GM13976 (cell line): Measurements from ENCODE around the gene ZNF366.

ENCODE experiments used
- DNase-seq: peaks from one replicate; pipeline ENCODE4 v3.0.0; 2012; ENCODE audit warnings: low spot score
- CTCF ChIP-seq: IDR thresholded peaks from 2 replicates; pipeline ENCODE4 v1.5.1; 2012; ENCODE audit warnings: borderline replicate concordance, mild to moderate bottlenecking; ENCODE audit not compliant: insufficient read depth; ENCODE audit errors: extremely low read depth, missing control alignments, control extremely low read depth
- in situ Hi-C: fragments of 300-500 bp; cut with MboI; formaldehyde crosslinking; loops from one replicate; pipeline ENCODE4 v1.12.0; 2022; ENCODE audit warnings: low sequenced_read_pairs, mixed read lengths, inconsistent platforms; ENCODE audit not compliant: unreplicated experiment

Gene ZNF366

GRCh38 chr5:72459089-72459661 is 48.0 kb downstream of the ZNF366 start:
- in situ Hi-C loops = no loop called here
- TF ChIP-seq CTCF = no peak
- DNase-seq = peak; percentile 43

GRCh38 chr5:72458407-72458806 is 48.8 kb downstream of the ZNF366 start:
- TF ChIP-seq CTCF = no peak
- no peak for DNase-seq
- in situ Hi-C loops = no loop called here

- TF ChIP-seq CTCF = no peak
- no peak for DNase-seq
- in situ Hi-C loops = no loop called here
Measured at GRCh38 chr5:72457491-72457890, 49.7 kb downstream of the ZNF366 start.

- DNase-seq = no peak
- in situ Hi-C loops = no loop called here
- TF ChIP-seq CTCF = no peak
Measured at GRCh38 chr5:72456391-72457074, 50.7 kb downstream of the ZNF366 start.

GRCh38 chr5:72455476-72455875 is 51.7 kb downstream of the ZNF366 start:
- in situ Hi-C loops = no loop called here
- no peak for TF ChIP-seq CTCF
- DNase-seq = no peak

GRCh38 chr5:72454996-72455395 is 52.2 kb downstream of the ZNF366 start:
- in situ Hi-C loops = no loop called here
- DNase-seq = no peak
- no peak for TF ChIP-seq CTCF
